Fibroblast of the aortic adventitia (primary cell): ENCODE data around the gene PQBP1. TPM values are rescaled to one million over a fixed set of nuclear protein-coding genes. Genes with fewer than 3 reads are reported as not detected.

Experiments used
- DNase-seq: peaks from one replicate; pipeline ENCODE4 v3.0.0-alpha.2; 2010; ENCODE audit warnings: low read depth
- H3K4me3 ChIP-seq: 2 replicates; pipeline ENCODE4 v1.5.1; 2011; ENCODE audit warnings: low read depth, mild to moderate bottlenecking, control low read depth, low read length, moderate library complexity
- CTCF ChIP-seq: IDR thresholded peaks from 2 replicates; pipeline ENCODE4 v1.5.1; 2011; ENCODE audit warnings: mild to moderate bottlenecking, low read length, control low read depth, inconsistent platforms; ENCODE audit not compliant: insufficient read depth
- total RNA-seq: library from RNA; depleted of rRNA; stranded (reverse); fragments of >200 nt; gene quantifications from 2 replicates; pipeline ENCODE4 v1.2.3, GENCODE V29; 2012; ENCODE audit warnings: low replicate concordance

Gene PQBP1
- total RNA-seq, 1 donor, result 35.4 TPM

DNA sequence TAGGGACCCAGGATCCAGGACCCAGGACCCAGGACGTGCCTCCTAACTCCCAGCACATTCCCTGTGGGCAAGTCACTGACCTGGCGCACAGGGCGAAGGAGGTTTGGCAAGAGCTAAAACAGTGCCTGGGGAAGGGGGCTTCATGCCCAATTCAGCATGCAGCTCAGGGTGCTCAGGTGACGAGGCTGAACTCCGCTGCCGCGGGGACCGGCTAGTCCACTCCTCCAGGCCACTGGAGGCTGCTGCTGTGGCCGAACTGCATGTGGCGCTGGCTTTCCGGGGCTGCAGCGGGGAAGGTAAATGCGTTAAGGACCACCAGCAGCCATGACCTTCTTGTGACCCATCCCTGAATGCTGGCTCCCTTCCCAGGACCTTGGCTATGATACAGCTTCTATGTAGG, 26.0 kb downstream of the PQBP1 start:
- DNase-seq, result no peak
- TF ChIP-seq CTCF, result no peak
- no peak overlapping the region for H3K4me3 ChIP-seq

DNA sequence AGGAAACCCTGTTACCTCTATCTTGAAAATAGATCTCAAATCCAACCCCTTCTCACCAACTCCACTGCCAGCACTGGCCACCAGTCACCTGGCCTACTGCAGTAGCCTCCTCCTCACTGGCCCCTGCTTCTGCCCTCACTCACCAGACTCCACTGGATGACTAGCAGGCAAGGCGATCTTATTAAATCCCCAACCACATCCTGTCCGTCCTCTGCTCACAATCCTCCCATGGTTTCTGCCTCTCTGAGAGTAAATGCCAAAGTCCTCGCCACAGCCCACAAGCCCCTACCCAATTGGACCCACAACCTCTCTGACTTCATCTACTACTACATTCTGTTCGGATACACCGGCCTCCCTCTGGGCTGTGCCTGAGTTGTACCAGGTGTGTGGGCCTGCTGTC, 26.5 kb downstream of the PQBP1 start:
- H3K4me3 ChIP-seq, result no peak overlapping the region
- no peak for DNase-seq
- no peak for TF ChIP-seq CTCF

GRCh38 chrX:48927123-48927522, 29.4 kb downstream of the PQBP1 start:
- DNase-seq, result no peak
- TF ChIP-seq CTCF, result no peak
- H3K4me3 ChIP-seq, result no peak overlapping the region

- DNase-seq, result no peak
- TF ChIP-seq CTCF, result no peak
- H3K4me3 ChIP-seq, result no peak overlapping the region
Measured at GRCh38 chrX:48927736-48928382, 30.1 kb downstream of the PQBP1 start.

DNA sequence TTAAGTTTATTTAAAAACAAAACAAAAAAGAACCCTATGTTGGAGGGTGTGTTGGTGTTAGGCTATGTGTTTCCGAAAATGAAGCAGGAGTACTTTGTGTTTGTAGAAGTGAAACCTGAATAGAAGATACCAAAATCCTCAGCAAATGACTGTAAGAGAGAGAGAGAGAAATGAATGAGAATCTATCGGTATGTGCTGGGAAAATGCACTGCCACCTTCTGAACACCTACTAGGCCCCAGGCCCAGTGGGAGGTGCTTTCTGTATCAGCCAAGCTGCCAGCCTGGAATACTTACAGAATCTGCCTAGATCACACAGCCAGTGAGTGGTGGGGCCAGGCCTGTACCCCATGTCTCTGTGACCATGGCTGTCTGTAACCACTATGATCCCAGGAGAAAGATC, 36.0 kb downstream of the PQBP1 start:
- no peak for DNase-seq
- H3K4me3 ChIP-seq, result no peak overlapping the region
- no peak for TF ChIP-seq CTCF

DNA sequence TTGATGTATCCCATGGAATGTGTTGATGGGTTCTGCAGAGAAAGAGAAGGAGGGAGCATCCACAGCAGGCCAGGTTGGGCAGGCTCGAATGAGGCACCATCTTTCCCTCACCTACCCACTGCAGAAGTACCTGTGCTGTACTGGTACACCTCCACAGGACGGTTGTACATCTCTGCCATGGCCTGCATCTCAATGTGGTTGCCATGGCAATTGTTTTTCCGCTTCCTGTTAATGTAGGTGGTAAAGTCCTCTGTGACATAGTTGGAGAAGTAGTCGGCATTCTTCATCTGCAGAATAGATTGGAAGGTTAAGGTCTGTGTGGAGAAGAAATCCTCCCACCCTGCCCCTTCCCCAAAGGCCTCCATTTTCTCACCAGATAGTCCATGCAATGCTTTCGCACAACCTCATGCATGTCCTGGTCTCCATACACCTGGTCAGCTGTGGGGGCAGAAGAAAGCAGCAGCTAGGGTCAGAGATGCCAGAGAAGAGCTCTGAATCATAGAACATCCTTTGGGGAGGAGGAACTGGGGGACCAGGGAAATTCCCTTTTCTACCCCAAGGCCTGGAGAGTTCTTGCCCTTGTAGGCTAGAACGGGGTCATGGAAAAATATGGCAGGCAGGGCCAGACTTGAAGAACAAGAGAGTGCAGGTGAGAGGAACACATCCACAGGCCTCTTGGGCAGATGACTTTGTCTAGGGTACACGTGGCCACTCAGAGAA, 37.0 kb downstream of the PQBP1 start:
- no peak for DNase-seq
- H3K4me3 ChIP-seq, result no peak overlapping the region
- no peak for TF ChIP-seq CTCF
